Renal cortical epithelial cell (primary cell): ENCODE measurements around the gene TUBB6. TPM values are rescaled to one million over a fixed set of nuclear protein-coding genes. Genes with fewer than 3 reads are reported as not detected.

Source experiments
- DNase-seq: peaks from one replicate; pipeline ENCODE4 v3.0.0-alpha.2; 2011; ENCODE audit warnings: low read depth
- total RNA-seq: library from RNA; depleted of rRNA; stranded (reverse); fragments of >200 nt; gene quantifications from 2 replicates; pipeline ENCODE4 v1.2.3, GENCODE V29; 2014

Gene TUBB6
- total RNA-seq, 1 donor from 2014 or later, result 224 TPM

DNA sequence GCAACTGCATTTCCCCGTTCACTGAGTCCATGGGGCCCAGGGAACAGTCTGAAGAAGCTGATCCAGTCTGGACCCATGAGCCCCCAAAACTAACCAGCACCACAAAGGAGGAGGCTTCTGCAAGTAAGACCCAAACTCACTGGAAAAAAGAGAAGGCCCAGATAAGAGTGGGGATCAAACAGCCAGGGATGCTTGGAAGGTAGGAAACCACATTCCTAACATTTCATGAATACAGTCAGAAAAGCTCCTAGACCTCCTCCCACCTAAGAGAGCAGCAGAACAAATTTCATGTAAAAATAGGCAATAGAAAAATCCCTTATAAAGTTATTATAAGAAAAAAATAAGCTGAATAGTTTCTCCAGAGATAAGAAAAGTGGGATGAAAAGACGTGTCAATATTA lies 30.3 kb downstream of the TUBB6 start:
- no peak for DNase-seq

GRCh38 chr18:12340945-12341660 lies 33.1 kb downstream of the TUBB6 start:
- DNase-seq, result no peak

DNA sequence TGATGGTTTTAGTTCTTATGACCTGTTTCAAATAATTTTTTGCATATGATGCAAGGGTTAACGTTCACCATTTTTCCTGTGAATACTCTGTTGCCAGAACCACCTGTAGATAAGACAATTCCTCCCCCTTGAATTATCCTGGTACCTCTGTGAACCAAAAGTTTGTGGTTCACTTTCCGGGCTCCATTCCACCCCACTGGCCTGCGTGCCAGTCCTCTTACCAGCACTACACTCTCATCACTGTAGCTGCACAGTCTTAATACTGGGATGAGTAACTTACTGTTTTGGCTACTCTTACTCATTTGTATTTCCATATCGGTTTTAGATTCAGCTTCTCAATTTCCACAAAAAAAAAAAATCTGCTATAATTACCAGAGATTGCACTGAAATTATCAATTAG lies 34.6 kb downstream of the TUBB6 start:
- DNase-seq, result no peak

DNA sequence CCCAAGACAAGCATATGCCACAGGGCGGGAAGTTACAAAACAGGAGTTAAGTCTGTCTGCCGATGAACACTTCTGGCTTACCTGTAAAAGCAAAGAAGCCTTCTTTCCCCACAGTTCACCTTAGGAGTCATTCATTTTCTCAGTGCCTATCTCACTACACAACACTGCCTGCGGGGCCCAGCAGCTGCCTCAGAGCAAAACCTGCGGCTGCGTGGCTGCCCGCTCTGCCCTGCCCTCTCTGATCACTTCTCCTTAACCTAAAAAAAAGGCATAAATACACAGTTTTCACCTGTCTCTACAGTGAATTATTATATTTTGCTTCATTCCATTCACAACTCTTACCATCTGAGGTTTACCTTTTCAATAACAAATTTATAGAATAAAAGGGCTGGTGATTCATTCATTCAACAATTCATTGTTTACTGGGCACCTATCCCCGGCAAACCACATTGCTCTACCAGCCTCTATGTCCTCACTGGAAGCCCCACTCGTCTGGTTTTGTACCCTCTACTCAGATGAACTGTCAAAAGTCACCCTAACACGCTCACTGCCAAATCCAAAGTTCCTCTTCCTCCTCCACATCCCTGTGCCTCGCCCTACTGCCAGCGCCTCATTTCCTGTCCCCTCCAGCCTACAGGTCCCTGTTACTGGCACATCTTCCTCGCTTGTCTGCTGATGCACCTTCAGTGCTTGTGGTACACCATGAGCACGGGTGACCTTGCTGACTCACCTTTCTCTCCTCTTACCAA lies 37.6 kb downstream of the TUBB6 start:
- DNase-seq, result no peak

DNA sequence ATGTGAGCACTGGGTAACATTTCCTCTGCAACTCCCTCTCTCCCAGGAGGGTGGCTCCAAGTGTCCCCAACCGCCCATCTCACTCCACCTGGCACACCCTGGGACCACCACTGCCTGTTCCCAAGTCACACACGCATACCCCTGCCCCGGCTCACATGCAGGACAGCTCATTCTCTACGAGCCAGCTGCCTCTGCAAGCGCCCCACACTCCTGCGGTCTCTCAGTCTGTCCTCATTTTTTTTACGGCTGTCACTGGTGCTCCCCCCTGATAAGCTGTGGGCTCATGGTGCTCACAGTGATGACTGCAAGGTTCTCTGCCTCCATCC lies 38.2 kb downstream of the TUBB6 start:
- DNase-seq, result no peak

- no peak for DNase-seq
Measured at GRCh38 chr18:12347895-12348294, 39.9 kb downstream of the TUBB6 start.

DNA sequence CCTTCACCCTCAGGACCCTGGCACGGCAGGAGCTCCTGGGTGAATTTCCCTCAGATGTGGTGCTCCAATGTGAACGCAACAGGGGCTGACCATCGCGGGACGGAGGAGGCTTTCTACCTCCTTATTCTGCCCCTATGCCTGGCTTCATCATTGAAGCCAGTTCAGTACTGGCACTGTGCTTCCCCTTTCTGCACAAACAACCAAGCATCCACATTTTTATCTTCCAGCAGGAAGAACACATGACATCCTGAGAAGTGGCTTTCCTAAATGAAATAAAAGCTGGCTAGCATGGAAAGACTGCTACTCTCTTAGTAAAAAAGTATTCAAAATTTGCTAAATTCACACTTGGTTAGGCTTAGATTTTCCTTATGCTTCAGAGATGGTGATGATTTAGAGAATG lies 44.1 kb downstream of the TUBB6 start:
- no peak for DNase-seq

DNA sequence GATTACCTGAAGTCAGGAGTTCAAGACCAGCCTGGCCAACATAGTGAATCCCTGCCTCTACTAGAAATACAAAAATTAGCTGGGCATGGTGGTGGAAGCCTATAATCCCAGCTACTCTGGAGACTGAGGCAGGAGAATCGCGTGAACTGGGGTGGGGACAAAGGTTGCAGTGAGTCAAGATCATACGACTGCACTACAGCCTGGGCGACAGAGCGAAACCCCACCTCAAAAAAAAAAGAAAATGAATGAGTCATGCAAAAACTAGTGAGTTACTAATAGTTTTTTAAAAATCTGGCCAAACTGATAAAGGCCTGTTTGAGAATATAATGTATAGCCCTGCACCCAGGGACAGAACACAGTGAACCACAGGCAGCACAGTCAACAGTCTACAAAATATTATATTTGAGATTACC lies 51.5 kb downstream of the TUBB6 start:
- peak; percentile 84 for DNase-seq

- DNase-seq, result peak; percentile 29
Measured at GRCh38 chr18:12361770-12362378, 53.8 kb downstream of the TUBB6 start.

DNA sequence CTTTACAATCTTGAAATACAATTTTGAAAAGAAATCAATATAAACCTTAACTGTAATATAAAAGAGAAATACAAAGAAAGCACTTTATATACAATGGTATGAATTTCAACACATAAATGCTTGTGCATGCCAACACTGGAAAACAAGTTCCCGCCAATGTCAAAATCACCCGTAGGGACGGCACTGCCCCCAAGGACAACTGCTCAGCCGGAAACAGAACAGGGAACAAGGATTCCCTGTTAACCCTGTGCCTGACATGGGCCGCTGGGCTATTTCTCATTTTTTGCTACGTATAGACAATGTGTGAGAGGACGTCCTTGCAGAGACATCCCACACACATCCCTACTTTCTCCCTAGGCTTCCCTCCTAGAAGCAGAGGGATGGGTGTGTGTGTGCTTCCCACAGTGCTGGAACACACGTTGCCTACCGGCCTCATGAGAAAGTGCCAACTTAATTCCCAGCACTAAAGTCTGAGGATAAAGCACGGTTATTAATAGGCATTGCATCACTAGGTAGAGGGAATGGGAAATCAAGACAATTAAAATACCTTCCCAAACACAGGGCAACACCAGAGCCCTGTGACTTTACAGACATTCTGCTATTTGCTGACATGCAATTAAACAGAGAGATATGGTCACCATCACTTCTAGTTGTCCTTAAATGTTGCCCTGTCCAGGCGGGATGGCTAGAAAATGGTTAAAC lies 54.6 kb downstream of the TUBB6 start:
- peak; percentile 70 for DNase-seq

DNA sequence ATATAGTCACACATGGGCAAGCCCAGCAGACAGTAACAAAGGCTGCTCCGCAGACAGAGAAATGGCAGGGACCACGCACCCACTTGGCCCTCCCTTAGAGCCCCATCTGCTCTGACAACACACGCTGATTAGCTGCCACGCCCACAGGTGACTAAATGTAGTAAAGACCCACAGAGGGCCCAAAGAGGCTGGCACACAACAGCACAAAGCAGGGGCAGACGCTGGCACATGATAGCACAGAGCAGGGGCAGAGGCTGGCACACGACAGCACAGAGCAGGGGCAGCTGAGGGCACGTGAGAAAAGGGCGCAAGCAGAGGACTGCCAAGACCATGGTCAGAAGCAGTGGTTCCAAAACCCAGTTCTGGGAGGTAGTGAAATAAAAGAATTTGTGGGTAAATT lies 58.3 kb downstream of the TUBB6 start:
- DNase-seq, result no peak

- DNase-seq, result no peak
Measured at GRCh38 chr18:12366784-12367183, 58.7 kb downstream of the TUBB6 start.

DNA sequence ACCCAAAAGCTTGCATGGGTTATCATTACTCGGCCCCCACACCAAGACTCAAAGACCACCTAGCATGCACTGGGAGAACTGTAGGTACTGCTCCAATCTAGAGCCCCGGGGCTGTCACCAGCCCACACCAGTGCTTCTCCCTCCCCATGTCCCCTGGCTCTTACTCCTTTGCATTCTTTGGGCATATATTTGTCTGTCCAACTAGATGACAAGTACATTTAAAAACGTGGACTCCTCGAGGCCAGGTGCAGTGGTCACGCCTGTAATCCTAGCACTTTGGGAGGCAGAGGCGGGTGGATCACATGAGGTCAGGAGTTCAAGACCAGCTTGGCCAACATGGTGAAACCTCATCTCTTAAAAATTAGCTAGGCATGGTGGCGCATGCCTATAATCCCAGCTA lies 61.2 kb downstream of the TUBB6 start:
- DNase-seq, result no peak

- DNase-seq, result no peak
Measured at GRCh38 chr18:12371590-12371989, 63.5 kb downstream of the TUBB6 start.

DNA sequence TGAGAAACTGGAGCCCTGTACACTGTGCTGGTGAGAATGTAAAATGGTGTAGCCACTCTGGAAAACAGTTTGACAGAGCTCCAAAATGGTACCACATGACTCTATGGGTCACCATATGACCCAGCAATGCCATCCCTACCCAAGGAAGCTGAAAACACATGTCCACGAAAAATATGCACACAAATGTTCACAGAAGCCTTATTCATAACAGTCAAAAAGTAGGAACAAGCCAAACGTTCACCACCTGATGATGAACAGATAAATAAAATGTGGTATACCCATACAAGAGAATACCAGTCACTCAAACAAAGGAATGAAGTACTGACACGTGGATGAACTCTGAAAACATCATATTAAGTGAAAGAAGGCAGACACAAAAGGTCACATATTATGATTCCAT lies 64.4 kb downstream of the TUBB6 start:
- DNase-seq, result no peak

GRCh38 chr18:12373116-12373770 lies 65.2 kb downstream of the TUBB6 start:
- no peak for DNase-seq

DNA sequence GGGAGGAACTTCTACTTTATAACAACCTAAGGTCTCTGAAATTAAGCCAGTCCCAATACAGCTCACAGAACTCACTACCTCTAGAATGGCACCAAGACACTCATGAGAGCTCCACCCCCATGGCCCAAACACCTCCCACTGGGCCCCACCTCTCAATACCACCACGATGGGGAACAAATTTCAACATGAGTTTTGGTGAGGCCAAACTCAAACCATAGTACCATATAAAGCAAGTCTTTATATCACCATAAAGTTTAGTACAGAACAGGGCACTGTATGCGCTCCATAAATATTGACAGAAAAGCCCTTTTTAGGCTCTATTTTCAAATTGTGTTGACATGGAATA lies 65.7 kb downstream of the TUBB6 start:
- no peak for DNase-seq

GRCh38 chr18:12374401-12374800 lies 66.4 kb downstream of the TUBB6 start:
- no peak for DNase-seq
